HFF-Myc (cell line): ENCODE results near the gene HOXA3.

Source experiments
- DNase-seq: peaks from one replicate; pipeline ENCODE4 v3.0.0-alpha.2; 2011; ENCODE audit warnings: low read depth; ENCODE audit errors: extremely low read depth
- H3K4me3 ChIP-seq: replicated peaks from 2 replicates; pipeline ENCODE4 v1.5.1; 2011; ENCODE audit warnings: low read depth, mild to moderate bottlenecking, control low read depth, low read length
- CTCF ChIP-seq: IDR thresholded peaks from 2 replicates; pipeline ENCODE4 v1.5.1; 2012; ENCODE audit warnings: mild to moderate bottlenecking, low read depth, low read length, control low read depth; ENCODE audit errors: missing control alignments

The HOXA3 gene

GRCh38 chr7:27188386-27189294 lies 36.3 kb upstream of the HOXA3 start:
- peak overlapping the region; percentile 83 for H3K4me3 ChIP-seq
- DNase-seq, result no peak
- TF ChIP-seq CTCF, result no peak

GRCh38 chr7:27187475-27188385 lies 35.3 kb upstream of the HOXA3 start:
- no peak for DNase-seq
- H3K4me3 ChIP-seq, result peak overlapping the region; percentile 83
- TF ChIP-seq CTCF, result no peak

GRCh38 chr7:27186668-27187474 lies 34.5 kb upstream of the HOXA3 start:
- no peak for DNase-seq
- no peak for TF ChIP-seq CTCF
- H3K4me3 ChIP-seq, result peak overlapping the region; percentile 83

- no peak for DNase-seq
- H3K4me3 ChIP-seq, result peak overlapping the region; percentile 83
Observed at GRCh38 chr7:27185854-27186667, 33.7 kb upstream of the HOXA3 start.

GRCh38 chr7:27185013-27185853 lies 32.9 kb upstream of the HOXA3 start, which contains the start of gene HOXA11:
HOXA11 (minus strand) TSS chr7:27185232; CDS start chr7:27185144, 88 bp downstream.
- no peak for TF ChIP-seq CTCF
- H3K4me3 ChIP-seq, result peak within 1 kb of the TSS; percentile 83
- peak; percentile 98 for DNase-seq

More at GRCh38 chr7:27185854-27186667, 33.7 kb upstream of the HOXA3 start:
- no peak for TF ChIP-seq CTCF
